Measurements from ENCODE around the gene MYL10. TPM values are rescaled to one million over a fixed set of nuclear protein-coding genes. Genes with fewer than 3 reads are reported as not detected.

MYL10 gene
- not detected in 2 replicates for polyA plus RNA-seq
- polyA minus RNA-seq, result not detected in 2 replicates

DNA sequence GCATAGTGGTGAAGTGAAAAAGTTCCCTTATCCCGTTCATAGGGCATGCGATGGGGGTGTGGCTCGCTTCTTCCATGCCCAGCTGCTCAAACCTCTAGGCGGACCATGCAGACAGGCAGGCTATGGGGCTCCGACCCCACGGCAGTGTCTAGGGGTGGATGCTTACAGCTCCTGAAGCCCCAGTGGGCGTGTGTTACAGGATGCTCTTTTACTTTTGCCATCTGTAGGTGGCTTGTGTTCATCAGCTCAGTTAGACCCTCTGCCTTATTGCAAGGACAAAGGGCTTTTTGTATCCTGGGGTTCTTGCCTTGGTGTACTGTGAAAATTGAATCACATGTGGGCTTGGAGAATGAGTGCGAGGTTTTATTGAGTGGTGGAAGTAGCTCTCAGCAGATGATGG is at the start of gene MYL10:
TSS of gene MYL10 (minus strand) at position 126 of the 400 bp plus-strand sequence. CDS start 178 bp downstream, outside the sequence.
- Histone ChIP-seq H3K4me2 (ENCODE audit: low read length) (no peak within 1 kb of the TSS), H3K9ac (ENCODE audit: low read length) (no peak within 1 kb of the TSS), H3K79me2 (replicated peaks; ENCODE audit: insufficient read depth, low read length) (no peaks in the 10 kb centered on the region), H3F3A (ENCODE audit: insufficient read depth, low read length, poor library complexity, severe bottlenecking) (no peaks in the 10 kb centered on the region), H3K36me3 (ENCODE audit: insufficient read depth, low read length) (no peaks in the 10 kb centered on the region), H3K9me2 (ENCODE audit: insufficient read depth, low read length) (no peaks in the 10 kb centered on the region), H3K4me3 (ENCODE audit: low read length) (no peak within 1 kb of the TSS), H3K9me3 (ENCODE audit: low read length) (no peaks in the 10 kb centered on the region), H4K20me1 (ENCODE audit: insufficient read depth) (no peaks in the 10 kb centered on the region), H2AFZ (ENCODE audit: low read depth, low read length) (no peak within 1 kb of the TSS), H3K27ac (ENCODE audit: low read length) (no peak within 1 kb of the TSS), H3K27me3 (ENCODE audit: insufficient read depth, low read depth, low read length) (no peaks in the 10 kb centered on the region)
- TF ChIP-seq EZH2 (IDR thresholded peaks at IDR 0.05; ENCODE audit: borderline replicate concordance, insufficient read depth, low read length, poor library complexity, severe bottlenecking), result no peak
- TF ChIP-seq, protein P1, sequence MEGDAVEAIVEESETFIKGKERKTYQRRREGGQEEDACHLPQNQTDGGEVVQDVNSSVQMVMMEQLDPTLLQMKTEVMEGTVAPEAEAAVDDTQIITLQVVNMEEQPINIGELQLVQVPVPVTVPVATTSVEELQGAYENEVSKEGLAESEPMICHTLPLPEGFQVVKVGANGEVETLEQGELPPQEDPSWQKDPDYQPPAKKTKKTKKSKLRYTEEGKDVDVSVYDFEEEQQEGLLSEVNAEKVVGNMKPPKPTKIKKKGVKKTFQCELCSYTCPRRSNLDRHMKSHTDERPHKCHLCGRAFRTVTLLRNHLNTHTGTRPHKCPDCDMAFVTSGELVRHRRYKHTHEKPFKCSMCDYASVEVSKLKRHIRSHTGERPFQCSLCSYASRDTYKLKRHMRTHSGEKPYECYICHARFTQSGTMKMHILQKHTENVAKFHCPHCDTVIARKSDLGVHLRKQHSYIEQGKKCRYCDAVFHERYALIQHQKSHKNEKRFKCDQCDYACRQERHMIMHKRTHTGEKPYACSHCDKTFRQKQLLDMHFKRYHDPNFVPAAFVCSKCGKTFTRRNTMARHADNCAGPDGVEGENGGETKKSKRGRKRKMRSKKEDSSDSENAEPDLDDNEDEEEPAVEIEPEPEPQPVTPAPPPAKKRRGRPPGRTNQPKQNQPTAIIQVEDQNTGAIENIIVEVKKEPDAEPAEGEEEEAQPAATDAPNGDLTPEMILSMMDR (IDR thresholded peaks at IDR 0.05; ENCODE audit: poor library complexity, severe bottlenecking), result no peak
- TF ChIP-seq SMC3 (conservative IDR thresholded peaks at IDR 0.05; ENCODE audit: poor library complexity), result no peak
- TF ChIP-seq POLR2AphosphoS5 (IDR thresholded peaks at IDR 0.05), result no peak
- TF ChIP-seq TAF1 (IDR thresholded peaks at IDR 0.05; ENCODE audit: low read depth), result no peak
- TF ChIP-seq EP300 (conservative IDR thresholded peaks at IDR 0.05; ENCODE audit: poor library complexity, severe bottlenecking), result no peak

DNA sequence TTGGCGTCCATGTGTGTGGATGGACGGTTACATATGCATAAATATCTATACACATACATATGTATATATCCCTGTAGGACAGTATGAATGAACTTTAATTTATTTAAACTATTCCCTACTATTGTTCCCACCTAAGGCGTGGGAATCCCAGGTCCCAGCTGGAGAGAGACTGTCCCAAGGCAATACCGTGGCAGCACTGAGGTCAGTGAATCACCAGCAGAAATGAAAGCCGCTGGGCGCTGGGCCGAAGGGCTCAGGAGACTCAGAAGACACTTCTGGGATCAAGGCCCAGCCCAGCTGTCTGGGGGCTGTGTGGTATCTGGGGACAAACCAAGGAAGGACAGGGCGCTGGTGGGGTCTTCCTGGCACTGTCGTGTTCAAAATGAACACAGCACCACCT is 49.6 kb upstream of the MYL10 start:
- no peak overlapping the region for H3K9ac ChIP-seq (ENCODE audit: low read length)
- no peaks in the 10 kb centered on the region for H3F3A ChIP-seq (ENCODE audit: insufficient read depth, low read length, poor library complexity, severe bottlenecking)
- no peak overlapping the region for H3K4me3 ChIP-seq (ENCODE audit: low read length)

More for the DNA sequence above, 49.6 kb upstream of the MYL10 start:
- no peak overlapping the region for H2AFZ ChIP-seq (ENCODE audit: low read depth, low read length)
- H3K4me2 ChIP-seq (ENCODE audit: low read length), result no peak overlapping the region
- TF ChIP-seq EP300 (conservative IDR thresholded peaks at IDR 0.05; ENCODE audit: poor library complexity, severe bottlenecking) (no peak), MXI1 (conservative IDR thresholded peaks at IDR 0.05; ENCODE audit: poor library complexity, severe bottlenecking) (no peak), SMC3 (conservative IDR thresholded peaks at IDR 0.05; ENCODE audit: poor library complexity) (no peak), POLR2AphosphoS5 (IDR thresholded peaks at IDR 0.05) (no peak), EZH2 (IDR thresholded peaks at IDR 0.05; ENCODE audit: borderline replicate concordance, insufficient read depth, low read length, poor library complexity, severe bottlenecking) (no peak), TAF1 (IDR thresholded peaks at IDR 0.05; ENCODE audit: low read depth) (no peak), RAD21 (conservative IDR thresholded peaks at IDR 0.05) (no peak)
- TF ChIP-seq, protein P1 (IDR thresholded peaks at IDR 0.05; ENCODE audit: poor library complexity, severe bottlenecking), result no peak
- TF ChIP-seq, protein P2, sequence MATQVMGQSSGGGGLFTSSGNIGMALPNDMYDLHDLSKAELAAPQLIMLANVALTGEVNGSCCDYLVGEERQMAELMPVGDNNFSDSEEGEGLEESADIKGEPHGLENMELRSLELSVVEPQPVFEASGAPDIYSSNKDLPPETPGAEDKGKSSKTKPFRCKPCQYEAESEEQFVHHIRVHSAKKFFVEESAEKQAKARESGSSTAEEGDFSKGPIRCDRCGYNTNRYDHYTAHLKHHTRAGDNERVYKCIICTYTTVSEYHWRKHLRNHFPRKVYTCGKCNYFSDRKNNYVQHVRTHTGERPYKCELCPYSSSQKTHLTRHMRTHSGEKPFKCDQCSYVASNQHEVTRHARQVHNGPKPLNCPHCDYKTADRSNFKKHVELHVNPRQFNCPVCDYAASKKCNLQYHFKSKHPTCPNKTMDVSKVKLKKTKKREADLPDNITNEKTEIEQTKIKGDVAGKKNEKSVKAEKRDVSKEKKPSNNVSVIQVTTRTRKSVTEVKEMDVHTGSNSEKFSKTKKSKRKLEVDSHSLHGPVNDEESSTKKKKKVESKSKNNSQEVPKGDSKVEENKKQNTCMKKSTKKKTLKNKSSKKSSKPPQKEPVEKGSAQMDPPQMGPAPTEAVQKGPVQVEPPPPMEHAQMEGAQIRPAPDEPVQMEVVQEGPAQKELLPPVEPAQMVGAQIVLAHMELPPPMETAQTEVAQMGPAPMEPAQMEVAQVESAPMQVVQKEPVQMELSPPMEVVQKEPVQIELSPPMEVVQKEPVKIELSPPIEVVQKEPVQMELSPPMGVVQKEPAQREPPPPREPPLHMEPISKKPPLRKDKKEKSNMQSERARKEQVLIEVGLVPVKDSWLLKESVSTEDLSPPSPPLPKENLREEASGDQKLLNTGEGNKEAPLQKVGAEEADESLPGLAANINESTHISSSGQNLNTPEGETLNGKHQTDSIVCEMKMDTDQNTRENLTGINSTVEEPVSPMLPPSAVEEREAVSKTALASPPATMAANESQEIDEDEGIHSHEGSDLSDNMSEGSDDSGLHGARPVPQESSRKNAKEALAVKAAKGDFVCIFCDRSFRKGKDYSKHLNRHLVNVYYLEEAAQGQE (IDR thresholded peaks at IDR 0.05; ENCODE audit: borderline replicate concordance), result no peak
- no peaks in the 10 kb centered on the region for H3K9me2 ChIP-seq (ENCODE audit: insufficient read depth, low read length)
- no peaks in the 10 kb centered on the region for H3K27me3 ChIP-seq (ENCODE audit: insufficient read depth, low read depth, low read length)
- no peaks in the 10 kb centered on the region for H4K20me1 ChIP-seq (ENCODE audit: insufficient read depth)
- no peaks in the 10 kb centered on the region for H3K9me3 ChIP-seq (ENCODE audit: low read length)
- no peak overlapping the region for H3K27ac ChIP-seq (ENCODE audit: low read length)
- no peaks in the 10 kb centered on the region for H3K36me3 ChIP-seq (ENCODE audit: insufficient read depth, low read length)
- no peaks in the 10 kb centered on the region for H3K79me2 ChIP-seq (replicated peaks; ENCODE audit: insufficient read depth, low read length)

Measured in neural cell (in vitro differentiated cells).